ENCODE results near the gene PVALEF. TPM values are rescaled to one million over a fixed set of nuclear protein-coding genes. Genes with fewer than 3 reads are reported as not detected.

Gene PVALEF
- total RNA-seq, 1 experiment from 2014 or later, result not detected

DNA sequence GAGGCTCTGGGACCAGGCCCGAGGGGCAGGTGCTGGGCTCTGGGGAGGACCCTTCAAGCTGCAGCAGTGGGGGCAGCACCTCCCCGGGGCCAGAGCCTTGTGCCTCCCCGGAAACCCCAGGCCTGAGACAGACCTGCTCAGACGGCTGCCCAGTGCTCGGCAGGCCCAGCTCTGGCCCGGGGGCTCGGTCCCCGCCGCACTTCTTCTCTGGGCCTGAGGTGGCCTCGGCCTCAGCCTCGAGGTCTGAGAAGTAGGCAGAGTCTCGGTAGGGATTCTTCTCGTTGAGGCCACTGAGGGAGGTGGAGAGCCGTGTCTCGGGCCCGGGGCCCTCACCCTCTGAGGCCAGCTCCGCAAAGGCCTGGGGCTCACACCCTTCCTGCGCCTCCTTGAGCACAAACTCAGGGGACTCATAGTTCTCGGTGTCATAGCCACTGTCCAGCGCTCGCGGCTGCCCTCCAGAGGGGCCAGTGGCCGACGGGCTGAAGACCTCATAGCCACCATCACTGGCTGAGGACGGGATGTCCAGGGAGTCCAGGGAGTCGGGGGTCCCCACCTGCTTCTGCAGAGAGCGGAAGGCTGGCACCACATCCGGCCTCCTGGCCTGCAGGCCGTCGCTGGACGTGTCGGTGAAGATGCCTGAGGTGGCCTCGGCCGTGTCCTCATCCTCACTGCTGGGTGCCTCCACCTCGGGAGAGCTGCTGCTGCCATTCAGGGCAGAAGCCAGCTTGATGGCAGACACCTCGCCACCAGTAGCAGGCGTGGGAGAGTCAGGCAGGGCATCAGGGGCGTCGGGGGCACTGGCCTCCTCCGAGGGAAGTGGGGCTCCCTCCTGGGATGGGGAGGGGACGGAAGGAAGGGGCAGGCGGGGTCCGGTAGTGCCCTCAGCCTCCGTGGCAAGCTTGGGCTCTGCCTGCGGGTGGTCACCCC lies 44.3 kb upstream of the PVALEF start:
- H3K4ac ChIP-seq (ENCODE audit: low read depth, low read length), result no peak overlapping the region
- no CpG with 5 or more reads among the region's 45 CpGs for WGBS (ENCODE audit: extremely low coverage, insufficient read length, low lambda C conversion rate)
- H3K14ac ChIP-seq (ENCODE audit: insufficient read depth, low read length), result no peak overlapping the region
- Mint-ChIP-seq H3K4me3 (no peak overlapping the region), H3K9me3 (no peaks in the 10 kb centered on the region), H3K27me3 (ENCODE audit: low read depth) (no peaks in the 10 kb centered on the region; the same call in 1 of the 2 replicates), H3K4me1 (peaks cover 5 to 8% of the 10 kb centered on the region in 2 experiments), H3K27ac (no peak overlapping the region; a peak in 1 of 7 replicates), H3K36me3 (ENCODE audit: insufficient read depth in 1 of 3, low read depth in 3 of 3) (no peaks in the 10 kb centered on the region; a peak in 1 of 7 replicates)
- H4K8ac ChIP-seq (replicated peaks; ENCODE audit: insufficient read length, low read depth, low read length), result no peak overlapping the region
- H3K18ac ChIP-seq (ENCODE audit: insufficient read length, low read depth, low read length), result no peak overlapping the region
- H3K4me1 ChIP-seq (ENCODE audit: insufficient read depth, low read length), result no peaks in the 10 kb centered on the region
- no peak for TF ChIP-seq CTCF (conservative IDR thresholded peaks at IDR 0.05)
- H3K56ac ChIP-seq (ENCODE audit: insufficient read length, low read depth, low read length), result no peak overlapping the region
- no peak overlapping the region for H3K23ac ChIP-seq (ENCODE audit: insufficient read length, low read depth, low read length)
- no peak overlapping the region for H3K4me2 ChIP-seq (ENCODE audit: insufficient read depth, insufficient read length, low read length)
- H2BK120ac ChIP-seq (ENCODE audit: low read depth, low read length, poor library complexity, severe bottlenecking), result no peak overlapping the region
- H2AFZ ChIP-seq (ENCODE audit: low read length), result no peak overlapping the region
- no peak overlapping the region for H3K9ac ChIP-seq (ENCODE audit: extremely low read depth, insufficient read length, low read length)
- H3K27ac ChIP-seq (ENCODE audit: insufficient read length, low read depth, low read length), result no peak overlapping the region
- no peak overlapping the region for H2BK5ac ChIP-seq (ENCODE audit: insufficient read length, low read length)
- no peak overlapping the region for H4K5ac ChIP-seq (ENCODE audit: insufficient read length, low read depth, low read length)
- H2AK5ac ChIP-seq (ENCODE audit: insufficient read length, low read length), result no peak overlapping the region
- no peak overlapping the region for H2BK20ac ChIP-seq (ENCODE audit: low read depth, low read length, poor library complexity, severe bottlenecking)
- H2BK15ac ChIP-seq (ENCODE audit: low read depth, low read length), result no peak overlapping the region
- H4K20me1 ChIP-seq (ENCODE audit: control insufficient read depth, insufficient read depth, insufficient read length), result no peaks in the 10 kb centered on the region
- no peaks in the 10 kb centered on the region for H3K79me2 ChIP-seq (ENCODE audit: insufficient read depth, low read length)
- no peaks in the 10 kb centered on the region for H3K27me3 ChIP-seq (ENCODE audit: insufficient read depth, low read length)
- H4K91ac ChIP-seq (ENCODE audit: insufficient read length, low read depth, low read length), result peak overlapping the region; percentile 70
- H3K23me2 ChIP-seq (ENCODE audit: insufficient read length, low read depth, low read length, poor library complexity, severe bottlenecking), result no peaks in the 10 kb centered on the region
- no peak overlapping the region for H3T11ph ChIP-seq (ENCODE audit: low read length)
- H3K79me1 ChIP-seq (ENCODE audit: insufficient read depth, low read depth, low read length, poor library complexity, severe bottlenecking), result no peaks in the 10 kb centered on the region
- no peak overlapping the region for H2BK12ac ChIP-seq (ENCODE audit: insufficient read length, low read depth, low read length)
- no peak for DNase-seq
- no peaks in the 10 kb centered on the region for H3K9me3 ChIP-seq (ENCODE audit: control insufficient read depth, low read depth, low read length)

Data from H9 (cell line).